Cardiac fibroblast (primary cell): ENCODE measurements around the gene PDE4D.

Experiments used
- DNase-seq, 2 donors: peaks; one replicate each; pipeline versions ENCODE4 v3.0.0 to v3.0.0-alpha.2; 2010; ENCODE audit warnings: low read depth in 2 of 2
- H3K4me3 ChIP-seq, 2 donors: replicated peaks in 1 of 2; 1 replicate in 1 of 2; 2 replicates in 1 of 2; pipeline ENCODE4 v1.5.1; 2011; ENCODE audit warnings: low read depth in 2 of 2, low read length in 2 of 2, mild to moderate bottlenecking in 2 of 2, moderate library complexity in 1 of 2
- CTCF ChIP-seq: IDR thresholded peaks from one replicate; pipeline ENCODE4 v1.5.1; 2011; ENCODE audit warnings: low read depth, mild to moderate bottlenecking, low read length, inconsistent platforms

Gene PDE4D

GRCh38 chr5:59259237-59259636 is 634.3 kb downstream of the PDE4D start:
- DNase-seq = no peak
- TF ChIP-seq CTCF = no peak
- H3K4me3 ChIP-seq = no peak overlapping the region

DNA sequence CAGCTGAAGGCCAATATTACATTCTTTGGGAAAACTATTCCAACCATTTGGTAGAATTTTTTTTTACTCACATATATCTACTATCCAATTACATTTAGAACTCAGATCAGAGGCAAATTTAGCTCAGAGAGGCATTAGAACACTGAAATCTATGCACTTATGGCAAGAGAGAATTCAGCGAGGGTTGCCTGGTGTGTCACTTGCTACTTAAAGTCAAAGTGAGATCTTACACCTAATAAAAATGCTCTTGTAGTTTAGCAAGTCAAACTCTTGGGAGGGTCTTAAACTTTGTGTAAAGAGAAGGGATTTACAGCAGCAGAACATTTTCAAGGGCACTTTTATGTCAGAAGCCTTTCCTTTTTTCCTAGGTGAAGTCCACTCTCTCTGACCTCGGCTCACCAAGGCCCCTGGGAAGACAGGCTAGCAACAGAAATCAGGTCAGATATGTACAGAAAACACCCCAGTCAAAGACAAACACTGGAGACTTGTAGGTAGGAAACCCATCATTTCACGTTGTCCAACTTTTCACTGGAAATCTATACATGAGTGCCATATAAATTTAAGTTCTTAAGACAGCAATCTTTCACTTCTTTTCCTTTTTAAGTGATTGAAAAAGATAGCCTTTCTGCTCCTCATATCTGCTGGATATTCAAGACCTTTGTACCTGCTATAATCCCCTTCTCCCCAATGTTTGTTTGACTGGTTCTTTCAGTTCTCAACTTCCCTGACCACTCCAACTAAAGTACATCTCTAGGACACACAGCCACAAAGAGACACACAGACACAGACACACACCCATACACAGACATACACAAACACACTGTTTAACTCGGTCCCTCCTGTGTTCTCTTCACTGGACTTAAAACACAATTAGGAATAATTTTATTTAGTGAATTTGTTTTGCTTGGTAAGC is 635.8 kb downstream of the PDE4D start:
- H3K4me3 ChIP-seq = no peak overlapping the region
- TF ChIP-seq CTCF = no peak
- DNase-seq = no peak

DNA sequence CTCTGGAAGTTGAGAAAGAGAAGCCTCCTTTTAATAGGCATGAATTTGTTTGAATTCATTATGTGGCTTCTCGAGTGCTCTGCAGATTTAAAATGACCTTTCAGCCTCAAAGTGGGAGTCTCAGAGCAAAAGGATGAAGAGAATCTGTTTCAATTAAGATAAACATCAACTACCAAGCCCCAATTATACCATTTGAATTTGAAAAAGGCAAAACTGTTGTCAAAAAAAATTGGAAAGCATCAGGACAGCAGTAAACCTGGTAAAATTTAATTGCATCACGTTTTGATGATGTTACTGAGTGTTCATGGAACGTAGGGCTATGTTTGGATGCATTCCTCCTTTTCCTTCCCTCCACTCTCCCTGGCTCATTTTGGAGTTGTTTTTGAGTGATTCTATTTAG is 637.2 kb downstream of the PDE4D start:
- H3K4me3 ChIP-seq = no peak overlapping the region
- no peak for TF ChIP-seq CTCF
- no peak for DNase-seq

- no peak for TF ChIP-seq CTCF
- DNase-seq = no peak
- H3K4me3 ChIP-seq = no peak overlapping the region
These were observed 639.4 kb downstream of the PDE4D start for GRCh38 chr5:59254055-59254687.

GRCh38 chr5:59253625-59254024 is 639.9 kb downstream of the PDE4D start:
- TF ChIP-seq CTCF = no peak
- no peak overlapping the region for H3K4me3 ChIP-seq
- DNase-seq = no peak

GRCh38 chr5:59251627-59252026 is 641.9 kb downstream of the PDE4D start:
- no peak for DNase-seq
- H3K4me3 ChIP-seq = no peak overlapping the region
- TF ChIP-seq CTCF = no peak
